ENCODE measurements around the gene CACNG3. TPM values are rescaled to one million over a fixed set of nuclear protein-coding genes. Genes with fewer than 3 reads are reported as not detected.

The CACNG3 gene
- total and polyA plus RNA-seq, 2 of the 4 experiments (the other 2 are of a cell fraction), result not detected

DNA sequence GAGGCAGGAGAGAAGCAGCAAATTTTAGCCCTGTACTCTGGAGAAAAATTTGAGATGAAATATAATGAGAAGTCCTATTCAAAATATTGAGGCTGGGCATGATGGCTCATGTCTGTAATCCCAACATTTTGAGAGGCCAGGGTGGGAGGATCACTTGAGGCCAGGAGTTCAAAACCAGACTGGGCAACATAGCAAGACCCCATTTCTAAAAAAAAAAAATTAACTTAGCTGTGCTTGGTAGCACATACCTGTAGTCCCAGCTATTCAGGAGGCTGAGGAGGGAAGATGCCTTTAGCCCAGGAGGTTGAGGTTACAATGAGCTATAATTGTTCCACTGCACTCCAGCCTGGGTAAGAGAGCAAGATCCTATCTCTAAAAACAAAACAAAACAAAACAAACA lies 103.4 kb downstream of the CACNG3 start:
- H3K23ac ChIP-seq (ENCODE audit: low read depth, low read length), result no peak overlapping the region
- no peak overlapping the region for H3K18ac ChIP-seq (ENCODE audit: low read depth, low read length)
- intact Hi-C loops (cut with micrococcal nuclease) (no loop called here), in situ Hi-C loops (cut with MboI; ENCODE audit: low sequenced_read_pairs) (no loop called here), dilution Hi-C loops (cut with HindIII; ENCODE audit: low sequenced_read_pairs, unreplicated experiment) (no loop called here)
- ChIA-PET CTCF (no interaction called here), POLR2A (ENCODE audit: unreplicated experiment) (no interaction called here)
- no peak overlapping the region for H3K14ac ChIP-seq (replicated peaks; ENCODE audit: low read depth, low read length)
- no peak overlapping the region for H2BK120ac ChIP-seq (ENCODE audit: low read depth, low read length)
- H2AFZ ChIP-seq (replicated peaks; ENCODE audit: low read length, poor library complexity), result no peak overlapping the region
- H3K9me1 ChIP-seq (ENCODE audit: insufficient read depth, low read length), result no peaks in the 10 kb centered on the region
- no TSS peak for BruUV-seq (replicated peaks)
- H3K36me3 ChIP-seq (ENCODE audit: control insufficient read depth, insufficient read depth, low read length), result no peaks in the 10 kb centered on the region
- no peak overlapping the region for H2AK9ac ChIP-seq (replicated peaks; ENCODE audit: low read depth, low read length, poor library complexity)
- H3K27me3 ChIP-seq (ENCODE audit: control insufficient read depth, insufficient read depth, low read length), result no peaks in the 10 kb centered on the region
- H4K8ac ChIP-seq (ENCODE audit: low read depth in 2 of 2, low read length in 2 of 2), result no peak overlapping the region
- H3K9ac ChIP-seq (ENCODE audit: low read depth, low read length), result no peak overlapping the region
- H2BK5ac ChIP-seq (ENCODE audit: low read depth, low read length, poor library complexity, severe bottlenecking), result no peak overlapping the region
- no peaks in the 10 kb centered on the region for H3K4me1 ChIP-seq (ENCODE audit: control insufficient read depth, insufficient read depth, low read length)
- H3K27ac ChIP-seq (ENCODE audit: insufficient read depth, low read length), result no peak overlapping the region
- no peak overlapping the region for H3K4ac ChIP-seq (ENCODE audit: low read depth, low read length)
- H3K79me1 ChIP-seq (ENCODE audit: low read depth in 1 of 2, low read length in 2 of 2), result no peaks in the 10 kb centered on the region
- TF ChIP-seq NFE2L2 (IDR thresholded peaks at IDR 0.05; ENCODE audit: low read depth, low read length), result no peak
- no peak for TF ChIP-seq MAFK (IDR thresholded peaks at IDR 0.05; ENCODE audit: low read depth, low read length)
- no peak for TF ChIP-seq RFX5 (IDR thresholded peaks at IDR 0.05; ENCODE audit: low read depth, low read length)
- TF ChIP-seq, protein P1, sequence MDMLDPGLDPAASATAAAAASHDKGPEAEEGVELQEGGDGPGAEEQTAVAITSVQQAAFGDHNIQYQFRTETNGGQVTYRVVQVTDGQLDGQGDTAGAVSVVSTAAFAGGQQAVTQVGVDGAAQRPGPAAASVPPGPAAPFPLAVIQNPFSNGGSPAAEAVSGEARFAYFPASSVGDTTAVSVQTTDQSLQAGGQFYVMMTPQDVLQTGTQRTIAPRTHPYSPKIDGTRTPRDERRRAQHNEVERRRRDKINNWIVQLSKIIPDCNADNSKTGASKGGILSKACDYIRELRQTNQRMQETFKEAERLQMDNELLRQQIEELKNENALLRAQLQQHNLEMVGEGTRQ (IDR thresholded peaks at IDR 0.05; ENCODE audit: low read depth, low read length), result no peak
- H3K9me3 ChIP-seq (ENCODE audit: control insufficient read depth, insufficient read depth, low read length), result no peaks in the 10 kb centered on the region
- no peak for DNase-seq
- H4K5ac ChIP-seq (ENCODE audit: low read depth, low read length), result no peak overlapping the region
- H4K20me1 ChIP-seq (ENCODE audit: insufficient read depth, low read length), result no peaks in the 10 kb centered on the region
- H3K4me3 ChIP-seq (ENCODE audit: insufficient read depth, low read depth, low read length), result no peak overlapping the region
- H2BK15ac ChIP-seq (ENCODE audit: low read depth, low read length), result no peak overlapping the region
- H2BK20ac ChIP-seq (ENCODE audit: low read depth, low read length), result no peak overlapping the region
- H4K91ac ChIP-seq (ENCODE audit: insufficient read depth, low read depth, low read length), result no peak overlapping the region
- H2AK5ac ChIP-seq (ENCODE audit: low read depth, low read length), result no peak overlapping the region
- no peak overlapping the region for H3K56ac ChIP-seq (ENCODE audit: extremely low read depth, insufficient read depth, low read length)
- ATAC-seq (ENCODE audit: low read depth), result no peak
- no peak overlapping the region for H3K4me2 ChIP-seq (ENCODE audit: low read depth, low read length)
